A549 (cell line): ENCODE measurements around the gene MYO19. TPM values are rescaled to one million over a fixed set of nuclear protein-coding genes. Genes with fewer than 3 reads are reported as not detected.
"Not testable (repeated sequence)": the region's sequence is repeated elsewhere in the genome, so short reads cannot be mapped to it uniquely, and the experiment has no call there.

Source experiments
- ATAC-seq, 2 experiments: fragments of 200-7000 bp in 1 of 2; fragments of >200 bp in 1 of 2; cut with Nextera tagmentation in 1 of 2; cut with Tn5 transposase in 1 of 2; 3 replicates each; pipeline versions ENCODE4 v1.8.0 to v1.9.1; 2018 to 2020; ENCODE audit warnings: mild to moderate bottlenecking in 1 of 2, moderate library complexity in 1 of 2
- CTCF ChIA-PET: fragments of 300-600 bp; sonication (Branson Sonifier 250); formaldehyde crosslinking; extraction: SDS; loops from one replicate; lab custom pipeline; 2021; ENCODE audit warnings: antibody characterized with exemption, inconsistent platforms; lab: Yijun Ruan, JAX
- POLR2A ChIA-PET: fragments of 350-600 bp; formaldehyde crosslinking; extraction: SDS; loops from one replicate; lab custom pipeline; 2021; ENCODE audit warnings: antibody characterized with exemption, inconsistent platforms; lab: Yijun Ruan, JAX
- DNase-seq, 2 experiments: peaks; one replicate each; pipeline versions ENCODE4 v3.0.0 to v3.0.0-alpha.2; 2011 to 2016; ENCODE audit warnings: low read depth in 1 of 2, low spot score in 1 of 2
- FAIRE-seq: peaks from 2 replicates; lab custom pipeline; 2011; peaks lifted over from hg19 to GRCh38; lab: Jason Lieb, UNC
- H3K27ac ChIP-seq, 2 experiments: fragments of >200 bp; sonication (Bioruptor Twin); formaldehyde crosslinking; 3 replicates each; pipeline ENCODE4 v1.5.1; 2016 to 2017
- H3K4me1 ChIP-seq: fragments of >200 bp; sonication (Bioruptor Twin); formaldehyde crosslinking; 3 replicates; pipeline ENCODE4 v1.6.1; 2016
- H3K4me2 ChIP-seq: fragments of >200 bp; sonication (Bioruptor Twin); formaldehyde crosslinking; 3 replicates; pipeline ENCODE4 v1.6.1; 2016
- H3K4me3 ChIP-seq: fragments of >200 bp; sonication (Bioruptor Twin); formaldehyde crosslinking; 3 replicates; pipeline ENCODE4 v1.5.1; 2016
- H3K9me3 ChIP-seq: fragments of >200 bp; sonication (Bioruptor Twin); formaldehyde crosslinking; 3 replicates; pipeline ENCODE4 v1.6.1; 2016
- BHLHE40 ChIP-seq: IDR thresholded peaks from 2 replicates; pipeline ENCODE4 v1.6.1; 2012; ENCODE audit warnings: low read depth, low read length, inconsistent platforms
- CBX2 ChIP-seq: fragments of 200-600 bp; sonication (generic); IDR thresholded peaks from 2 replicates; pipeline ENCODE4 v1.6.1; 2016; ENCODE audit warnings: low read depth, mild to moderate bottlenecking, borderline replicate concordance
- CBX8 ChIP-seq: fragments of 200-600 bp; sonication (generic); IDR thresholded peaks from 2 replicates; pipeline ENCODE4 v1.6.1; 2016
- CEBPB ChIP-seq, 2 experiments: fragments of >200 bp in 1 of 2; sonication (Bioruptor Twin) in 1 of 2; formaldehyde crosslinking in 1 of 2; IDR thresholded peaks; 2 replicates each; pipeline ENCODE4 v1.6.1; 2012 to 2016
- CHD2 ChIP-seq: fragments of 150-350 bp; IDR thresholded peaks from 2 replicates; pipeline ENCODE4 v1.6.1; 2014; ENCODE audit warnings: low read length; ENCODE audit not compliant: partially characterized antibody
- CTCF ChIP-seq: fragments of >200 bp; sonication (Bioruptor Twin); formaldehyde crosslinking; IDR thresholded peaks from 3 replicates; pipeline ENCODE4 v1.5.1; 2016
- FOSB ChIP-seq: fragments of 250-450 bp; sonication (Bioruptor Pico); IDR thresholded peaks from 2 replicates; pipeline ENCODE4 v1.5.0; 2020; ENCODE audit warnings: mild to moderate bottlenecking, moderate library complexity
- HOXA7 ChIP-seq: fragments of 250-450 bp; sonication (Bioruptor Pico); IDR thresholded peaks from 2 replicates; pipeline ENCODE4 v1.5.0; 2020; ENCODE audit warnings: mild to moderate bottlenecking, moderate library complexity
- HOXB5 ChIP-seq: fragments of 250-450 bp; sonication (Bioruptor Pico); IDR thresholded peaks from 2 replicates; pipeline ENCODE4 v1.5.0; 2020; ENCODE audit warnings: mild to moderate bottlenecking, moderate library complexity
- KDM5A ChIP-seq: fragments of 200-600 bp; sonication (generic); IDR thresholded peaks from 2 replicates; pipeline ENCODE4 v1.6.1; 2016; ENCODE audit warnings: antibody characterized with exemption, mild to moderate bottlenecking
- NPAS2 ChIP-seq: fragments of 250-450 bp; sonication (Bioruptor Pico); IDR thresholded peaks from 2 replicates; pipeline ENCODE4 v1.8.0; 2022; ENCODE audit warnings: mild to moderate bottlenecking, moderate library complexity, borderline replicate concordance
- RCOR1 ChIP-seq: fragments of 150-350 bp; IDR thresholded peaks from 2 replicates; pipeline ENCODE4 v1.6.1; 2014; ENCODE audit warnings: antibody characterized with exemption, low read length, low read depth
- SMC3 ChIP-seq: fragments of >200 bp; sonication (Bioruptor Twin); formaldehyde crosslinking; IDR thresholded peaks from 3 replicates; pipeline ENCODE4 v1.6.1; 2018; ENCODE audit warnings: inconsistent platforms
- SREBF2 ChIP-seq: fragments of 450-650 bp; IDR thresholded peaks from 2 replicates; pipeline ENCODE4 v1.6.1; 2014; ENCODE audit warnings: mild to moderate bottlenecking, moderate library complexity
- TP53 ChIP-seq: fragments of 250-450 bp; sonication (Bioruptor Pico); IDR thresholded peaks from 2 replicates; pipeline ENCODE4 v1.5.0; 2021; ENCODE audit warnings: mild to moderate bottlenecking, moderate library complexity
- ZC3H11A ChIP-seq: fragments of 450-650 bp; IDR thresholded peaks from 2 replicates; pipeline ENCODE4 v1.6.1; 2014; ENCODE audit warnings: antibody characterized with exemption, mild to moderate bottlenecking
- WGBS: methylation state at CpG from one replicate; pipeline ENCODE4 v1.1.6; 2017; ENCODE audit errors: missing lambda C conversion rate; 5-methylcytosine and 5-hydroxymethylcytosine counted together
- polyA plus RNA-seq, 4 experiments: library from polyadenylated mRNA; depleted of rRNA in 3 of 4; stranded (reverse); fragments of >200 nt; fragmentation: RNase III in 1 of 4; extraction: RNeasy Plus Mini Kit Qiagen cat#74134 plus additional on column Dnase treatment in 1 of 4; gene quantifications; 2 replicates in 3 of 4; 3 replicates in 1 of 4; pipeline ENCODE4 v1.2.3, GENCODE V29; 2011 to 2017
- TF ChIP-seq, protein P1 (sequence below): fragments of 450-650 bp; IDR thresholded peaks from 2 replicates; pipeline ENCODE4 v1.6.1; 2014; ENCODE audit warnings: antibody characterized with exemption

MYO19 gene
- polyA plus RNA-seq, 2 of the 4 experiments (the other 2 are of a cell fraction), result 91.7 to 99.0 TPM

DNA sequence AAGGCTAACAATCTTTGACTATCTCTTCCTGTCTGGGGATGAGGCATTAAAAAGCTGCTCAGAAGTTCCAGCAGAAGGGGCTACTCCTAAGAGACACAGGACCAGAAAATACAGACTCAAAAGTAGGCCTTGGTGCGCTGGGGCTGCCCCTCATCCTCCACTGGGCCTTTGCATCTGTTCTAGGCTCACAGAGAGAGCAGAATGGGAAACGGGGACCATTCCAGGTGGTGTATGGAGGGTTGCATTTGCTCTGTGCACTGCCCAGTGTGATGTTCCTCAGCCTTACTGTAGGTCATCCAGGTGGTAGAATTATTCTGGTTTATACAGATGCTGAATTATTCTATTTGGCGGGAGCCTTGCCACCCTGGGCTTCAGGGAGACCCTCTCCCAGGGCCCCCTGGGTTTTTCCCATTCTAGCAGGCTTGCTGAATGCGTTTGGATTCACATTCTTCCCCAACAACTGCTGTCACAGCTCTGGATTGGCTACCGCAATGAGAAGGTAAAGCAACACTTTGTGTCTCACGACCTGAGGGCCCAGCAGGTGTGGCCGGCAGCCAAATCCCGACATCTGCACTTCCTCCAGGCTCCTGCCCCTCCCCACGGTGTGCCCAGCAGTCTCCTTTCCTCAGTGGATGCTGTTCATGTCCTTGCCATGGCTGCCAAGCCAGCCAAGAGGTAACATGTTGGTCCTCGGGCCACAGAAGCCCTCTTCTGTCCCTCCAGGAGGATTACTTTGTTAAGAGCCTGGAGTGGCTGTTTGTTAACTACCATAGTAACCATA, 73.1 kb downstream of the MYO19 start:
- CTCF ChIA-PET, result interaction anchor here (1.3 to 7.5 kb wide), 2 partner anchors 21 to 142 kb away, joined by 3 to 54 read pairs; no protein-coding TSS in a partner anchor
- no peaks in the 10 kb centered on the region for H3K4me1 ChIP-seq
- no peak for TF ChIP-seq SREBF2
- H3K27ac ChIP-seq, result no peak overlapping the region
- 4% methylated on average over 10 of the region's 10 CpGs for WGBS
- H3K4me3 ChIP-seq, result no peak overlapping the region
- DNase-seq (no peak), FAIRE-seq (no peak), ATAC-seq (no peak)
- no peak overlapping the region for H3K4me2 ChIP-seq
- no peaks in the 10 kb centered on the region for H3K9me3 ChIP-seq
- POLR2A ChIA-PET, result interaction anchor here (0.5 kb wide), 1 partner anchor 514 kb away, joined by 3 read pairs; no protein-coding TSS in a partner anchor

GRCh38 chr17:36460265-36460937, 74.3 kb downstream of the MYO19 start:
- Histone ChIP-seq H3K27ac (no peak overlapping the region), H3K9me3 (no peaks in the 10 kb centered on the region), H3K4me2 (no peak overlapping the region), H3K4me3 (no peak overlapping the region), H3K4me1 (no peaks in the 10 kb centered on the region)
- ChIA-PET CTCF (interaction anchor here (0.6 to 7.5 kb wide), 3 partner anchors 8 to 772 kb away, joined by 3 to 54 read pairs (median 3); no protein-coding TSS in a partner anchor), POLR2A (no interaction called here)
- ATAC-seq (no peak), DNase-seq (no peak), FAIRE-seq (no peak)
- TF ChIP-seq CHD2, result no peak
- WGBS, result 13% methylated on average over 5 of the region's 5 CpGs

DNA sequence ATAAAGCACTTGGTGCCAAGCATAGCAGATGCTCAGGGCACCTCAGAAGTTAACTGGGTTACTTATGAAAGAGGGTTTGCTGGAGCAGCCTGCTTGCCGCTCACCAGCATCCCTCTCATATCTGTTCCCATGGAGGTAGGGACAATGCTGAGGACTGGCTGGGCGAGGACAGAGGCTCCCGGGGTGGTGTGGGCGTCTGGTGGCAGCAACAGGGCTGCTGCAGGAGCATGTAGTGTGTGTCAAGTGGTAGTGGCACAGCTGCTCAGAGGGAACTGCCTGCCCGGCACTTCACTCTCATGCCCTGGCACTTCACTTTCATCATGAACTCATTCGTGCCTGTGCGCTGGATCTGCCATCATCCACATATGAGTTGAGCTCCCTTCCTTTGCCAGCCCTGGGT, 75.1 kb downstream of the MYO19 start:
- 3% methylated on average over 7 of the region's 7 CpGs for WGBS
- no peak overlapping the region for H3K4me2 ChIP-seq
- ChIA-PET POLR2A (no interaction called here), CTCF (interaction anchor here (0.6 to 7.5 kb wide), 4 partner anchors 9 to 311 kb away, joined by 3 to 54 read pairs (median 4); no protein-coding TSS in a partner anchor)
- H3K27ac ChIP-seq, result no peak overlapping the region
- TF ChIP-seq TP53 (CRISPR knock-in tag) (no peak), CTCF (no peak), SMC3 (no peak), CEBPB (IDR thresholded peaks at IDR 0.05) (no peak), HOXB5 (CRISPR knock-in tag) (no peak), CBX8 (no peak), FOSB (CRISPR knock-in tag) (no peak), KDM5A (no peak), HOXA7 (CRISPR knock-in tag) (no peak), NPAS2 (no peak), BHLHE40 (no peak), CBX2 (no peak), CHD2 (no peak)
- TF ChIP-seq, protein P1, sequence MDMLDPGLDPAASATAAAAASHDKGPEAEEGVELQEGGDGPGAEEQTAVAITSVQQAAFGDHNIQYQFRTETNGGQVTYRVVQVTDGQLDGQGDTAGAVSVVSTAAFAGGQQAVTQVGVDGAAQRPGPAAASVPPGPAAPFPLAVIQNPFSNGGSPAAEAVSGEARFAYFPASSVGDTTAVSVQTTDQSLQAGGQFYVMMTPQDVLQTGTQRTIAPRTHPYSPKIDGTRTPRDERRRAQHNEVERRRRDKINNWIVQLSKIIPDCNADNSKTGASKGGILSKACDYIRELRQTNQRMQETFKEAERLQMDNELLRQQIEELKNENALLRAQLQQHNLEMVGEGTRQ, result no peak
- H3K4me3 ChIP-seq, result no peak overlapping the region
- H3K4me1 ChIP-seq, result no peaks in the 10 kb centered on the region
- H3K9me3 ChIP-seq, result no peaks in the 10 kb centered on the region
- FAIRE-seq (no peak), DNase-seq (no peak), ATAC-seq (no peak)

DNA sequence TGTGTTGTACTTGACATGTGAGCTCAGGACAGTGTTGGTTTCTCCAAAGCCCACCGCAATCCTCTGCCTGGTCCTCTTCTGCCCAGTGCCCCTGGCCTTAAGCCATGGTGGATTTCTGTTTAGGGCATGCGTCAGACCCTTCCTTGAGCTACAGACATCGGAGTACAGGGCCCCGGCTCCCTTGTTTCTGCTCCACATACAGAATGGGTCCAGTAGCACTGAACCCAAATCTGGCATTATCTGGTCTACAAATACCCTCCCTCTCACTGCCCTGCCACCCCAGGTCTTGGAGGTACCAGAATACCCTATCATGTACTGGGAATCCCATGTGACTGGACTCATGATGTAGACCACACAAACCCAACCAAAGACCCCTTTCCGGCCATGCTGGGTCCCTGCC, 75.6 kb downstream of the MYO19 start:
- FAIRE-seq (no peak), DNase-seq (no peak), ATAC-seq (no peak)
- no peak overlapping the region for H3K4me2 ChIP-seq
- WGBS, result 21% methylated on average over 4 of the region's 5 CpGs
- no peaks in the 10 kb centered on the region for H3K4me1 ChIP-seq
- no peak overlapping the region for H3K27ac ChIP-seq
- ChIA-PET POLR2A (no interaction called here), CTCF (interaction anchor here (0.6 to 7.5 kb wide), 3 partner anchors 24 to 310 kb away, joined by 3 to 54 read pairs (median 4); no protein-coding TSS in a partner anchor)
- TF ChIP-seq RCOR1 (no peak), CHD2 (no peak), ZC3H11A (no peak)
- H3K4me3 ChIP-seq, result no peak overlapping the region
- H3K9me3 ChIP-seq, result no peaks in the 10 kb centered on the region

DNA sequence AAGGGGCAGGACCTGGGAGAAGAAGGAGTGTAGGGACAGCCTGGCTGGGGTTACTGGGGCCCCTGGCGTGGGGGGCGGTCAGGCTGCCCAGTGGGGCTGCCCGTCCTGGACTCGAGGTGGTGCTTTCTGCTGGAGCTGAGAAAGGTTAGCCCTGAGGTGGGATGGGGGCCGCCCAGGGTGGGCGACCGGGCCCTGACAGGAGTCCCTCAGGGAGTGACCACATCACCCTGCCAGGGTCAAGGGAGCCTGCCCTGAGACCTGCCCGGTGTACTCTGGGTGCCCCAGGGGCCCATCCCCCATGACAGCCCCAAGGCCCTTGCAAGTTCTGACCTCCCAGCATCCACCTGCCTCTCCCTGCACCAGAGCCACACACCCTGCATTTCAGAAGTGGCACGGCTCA, 77.0 kb downstream of the MYO19 start:
- CTCF ChIA-PET, result interaction anchor here (3.6 kb wide), 1 partner anchor 25 kb away, joined by 12 read pairs; no protein-coding TSS in a partner anchor
- H3K4me3 ChIP-seq, ATAC-seq, H3K4me2 ChIP-seq, H3K4me1 ChIP-seq, POLR2A ChIA-PET, DNase-seq, FAIRE-seq, H3K9me3 ChIP-seq, H3K27ac ChIP-seq: not testable (repeated sequence)
- WGBS, result 32% methylated on average over 6 of the region's 9 CpGs

GRCh38 chr17:36452888-36453287, 81.8 kb downstream of the MYO19 start:
- FAIRE-seq, H3K4me3 ChIP-seq, ATAC-seq, H3K27ac ChIP-seq, H3K4me1 ChIP-seq, DNase-seq, H3K4me2 ChIP-seq, CTCF ChIA-PET, POLR2A ChIA-PET, H3K9me3 ChIP-seq: not testable (repeated sequence)
- WGBS, result 32% methylated on average over 9 of the region's 9 CpGs
